Prostate gland (tissue), 2 donors: ENCODE data around the gene ELMO1.

ENCODE experiments used
- CTCF ChIP-seq, 4 experiments: fragments of 200-600 bp in 2 of 4; fragments of 450-650 bp in 2 of 4; sonication (generic) in 2 of 4; IDR thresholded peaks; 1 replicate in 3 of 4; 2 replicates in 1 of 4; pipeline ENCODE4 v1.5.1; 2016 to 2019; ENCODE audit warnings: antibody characterized with exemption in 4 of 4, mild to moderate bottlenecking in 2 of 4, moderate library complexity in 2 of 4
- POLR2A ChIP-seq: fragments of 450-650 bp; IDR thresholded peaks from one replicate; pipeline ENCODE4 v1.6.1; 2016; ENCODE audit warnings: antibody characterized with exemption, mild to moderate bottlenecking
- POLR2AphosphoS5 ChIP-seq: sonication (generic); formaldehyde crosslinking; IDR thresholded peaks from one replicate; pipeline ENCODE4 v1.6.1; 2017; ENCODE audit warnings: antibody characterized with exemption

- TF ChIP-seq POLR2A = no peak
- no peak for TF ChIP-seq CTCF (IDR thresholded peaks at IDR 0.05)
- TF ChIP-seq POLR2AphosphoS5 = no peak
Observed at GRCh38 chr7:36823353-36823752, 625.3 kb downstream of the ELMO1 start.
